ENCODE results near the gene THG1L. TPM values are rescaled to one million over a fixed set of nuclear protein-coding genes. Genes with fewer than 3 reads are reported as not detected.

THG1L gene
- total RNA-seq, 1 experiment from 2014 or later: 12.3 TPM

DNA sequence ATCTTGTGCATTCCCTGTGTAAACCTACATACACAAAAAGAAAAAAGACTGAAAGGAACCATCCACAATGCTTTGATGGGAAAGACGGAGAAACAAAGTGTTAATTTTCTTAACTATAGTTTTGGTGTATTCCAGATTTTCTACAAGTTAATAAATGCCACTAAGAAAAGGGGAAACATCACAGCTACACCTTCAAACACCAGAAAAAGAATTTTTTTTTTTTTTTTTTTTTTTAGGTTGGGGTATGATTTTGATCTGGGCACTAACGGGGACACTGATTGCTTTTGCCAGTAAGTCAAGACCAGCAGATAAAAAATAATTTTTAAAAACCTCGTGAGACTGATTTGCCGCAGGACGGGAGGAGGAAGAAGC, 334 bp upstream of the THG1L start (continued):
- TF ChIP-seq, protein P1, sequence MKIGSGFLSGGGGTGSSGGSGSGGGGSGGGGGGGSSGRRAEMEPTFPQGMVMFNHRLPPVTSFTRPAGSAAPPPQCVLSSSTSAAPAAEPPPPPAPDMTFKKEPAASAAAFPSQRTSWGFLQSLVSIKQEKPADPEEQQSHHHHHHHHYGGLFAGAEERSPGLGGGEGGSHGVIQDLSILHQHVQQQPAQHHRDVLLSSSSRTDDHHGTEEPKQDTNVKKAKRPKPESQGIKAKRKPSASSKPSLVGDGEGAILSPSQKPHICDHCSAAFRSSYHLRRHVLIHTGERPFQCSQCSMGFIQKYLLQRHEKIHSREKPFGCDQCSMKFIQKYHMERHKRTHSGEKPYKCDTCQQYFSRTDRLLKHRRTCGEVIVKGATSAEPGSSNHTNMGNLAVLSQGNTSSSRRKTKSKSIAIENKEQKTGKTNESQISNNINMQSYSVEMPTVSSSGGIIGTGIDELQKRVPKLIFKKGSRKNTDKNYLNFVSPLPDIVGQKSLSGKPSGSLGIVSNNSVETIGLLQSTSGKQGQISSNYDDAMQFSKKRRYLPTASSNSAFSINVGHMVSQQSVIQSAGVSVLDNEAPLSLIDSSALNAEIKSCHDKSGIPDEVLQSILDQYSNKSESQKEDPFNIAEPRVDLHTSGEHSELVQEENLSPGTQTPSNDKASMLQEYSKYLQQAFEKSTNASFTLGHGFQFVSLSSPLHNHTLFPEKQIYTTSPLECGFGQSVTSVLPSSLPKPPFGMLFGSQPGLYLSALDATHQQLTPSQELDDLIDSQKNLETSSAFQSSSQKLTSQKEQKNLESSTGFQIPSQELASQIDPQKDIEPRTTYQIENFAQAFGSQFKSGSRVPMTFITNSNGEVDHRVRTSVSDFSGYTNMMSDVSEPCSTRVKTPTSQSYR (CRISPR knock-in tag; IDR thresholded peaks at IDR 0.05): no peak

DNA sequence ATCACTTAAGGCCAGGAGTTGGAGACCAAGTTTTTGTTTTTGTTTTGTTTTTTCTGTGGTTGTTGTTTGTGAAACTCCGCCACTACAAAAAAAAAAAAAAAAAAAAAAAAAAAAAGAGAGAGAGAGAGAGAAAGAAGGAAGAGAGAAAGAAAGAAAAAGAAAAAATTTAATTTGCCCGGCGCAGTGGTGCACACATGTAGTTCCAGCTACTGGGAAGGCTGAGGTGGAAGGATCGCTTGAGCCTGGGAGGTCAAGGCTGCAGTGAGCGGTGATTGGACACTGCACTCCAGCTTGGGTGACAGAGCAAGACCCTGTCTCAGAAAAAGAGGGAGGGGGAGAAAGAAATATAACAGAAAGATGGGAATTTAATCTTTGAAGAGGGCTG, 902 bp downstream of the THG1L start:
- Mint-ChIP-seq H3K4me1 (peaks cover 5% of the 10 kb centered on the region), H3K27me3 (ENCODE audit: low read depth) (no peaks in the 10 kb centered on the region), H3K9me3 (peaks cover 7% of the 10 kb centered on the region), H3K4me3 (peak overlapping the region; percentile 98), H3K36me3 (peaks cover 38% of the 10 kb centered on the region), H3K27ac (0 out of 2 replicates have a peak overlapping the region, but pooled peaks have one; percentile 60)
- ChIA-PET POLR2A (interaction anchor here (1.0 to 1.8 kb wide), 3 partner anchors 12 to 80 kb away, joined by 3 to 4 read pairs (median 3); partner anchors contain the start of genes LSM11 and SOX30), CTCF (interaction anchor here (1.0 to 3.4 kb wide), 5 partner anchors 10 to 260 kb away, joined by 3 to 45 read pairs (median 4); partner anchors contain the start of gene LSM11)
- DNase-seq (ENCODE audit: low spot score) (no peak), ATAC-seq (no peak)
- no peak for TF ChIP-seq ZNF423 (CRISPR knock-in tag; IDR thresholded peaks at IDR 0.05)
- no peak for TF ChIP-seq ZNF138 (CRISPR knock-in tag; conservative IDR thresholded peaks at IDR 0.05)
- TF ChIP-seq, protein P2, sequence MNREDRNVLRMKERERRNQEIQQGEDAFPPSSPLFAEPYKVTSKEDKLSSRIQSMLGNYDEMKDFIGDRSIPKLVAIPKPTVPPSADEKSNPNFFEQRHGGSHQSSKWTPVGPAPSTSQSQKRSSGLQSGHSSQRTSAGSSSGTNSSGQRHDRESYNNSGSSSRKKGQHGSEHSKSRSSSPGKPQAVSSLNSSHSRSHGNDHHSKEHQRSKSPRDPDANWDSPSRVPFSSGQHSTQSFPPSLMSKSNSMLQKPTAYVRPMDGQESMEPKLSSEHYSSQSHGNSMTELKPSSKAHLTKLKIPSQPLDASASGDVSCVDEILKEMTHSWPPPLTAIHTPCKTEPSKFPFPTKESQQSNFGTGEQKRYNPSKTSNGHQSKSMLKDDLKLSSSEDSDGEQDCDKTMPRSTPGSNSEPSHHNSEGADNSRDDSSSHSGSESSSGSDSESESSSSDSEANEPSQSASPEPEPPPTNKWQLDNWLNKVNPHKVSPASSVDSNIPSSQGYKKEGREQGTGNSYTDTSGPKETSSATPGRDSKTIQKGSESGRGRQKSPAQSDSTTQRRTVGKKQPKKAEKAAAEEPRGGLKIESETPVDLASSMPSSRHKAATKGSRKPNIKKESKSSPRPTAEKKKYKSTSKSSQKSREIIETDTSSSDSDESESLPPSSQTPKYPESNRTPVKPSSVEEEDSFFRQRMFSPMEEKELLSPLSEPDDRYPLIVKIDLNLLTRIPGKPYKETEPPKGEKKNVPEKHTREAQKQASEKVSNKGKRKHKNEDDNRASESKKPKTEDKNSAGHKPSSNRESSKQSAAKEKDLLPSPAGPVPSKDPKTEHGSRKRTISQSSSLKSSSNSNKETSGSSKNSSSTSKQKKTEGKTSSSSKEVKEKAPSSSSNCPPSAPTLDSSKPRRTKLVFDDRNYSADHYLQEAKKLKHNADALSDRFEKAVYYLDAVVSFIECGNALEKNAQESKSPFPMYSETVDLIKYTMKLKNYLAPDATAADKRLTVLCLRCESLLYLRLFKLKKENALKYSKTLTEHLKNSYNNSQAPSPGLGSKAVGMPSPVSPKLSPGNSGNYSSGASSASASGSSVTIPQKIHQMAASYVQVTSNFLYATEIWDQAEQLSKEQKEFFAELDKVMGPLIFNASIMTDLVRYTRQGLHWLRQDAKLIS (CRISPR knock-in tag; IDR thresholded peaks at IDR 0.05; ENCODE audit: borderline replicate concordance): no peak
- TF ChIP-seq, protein P3, sequence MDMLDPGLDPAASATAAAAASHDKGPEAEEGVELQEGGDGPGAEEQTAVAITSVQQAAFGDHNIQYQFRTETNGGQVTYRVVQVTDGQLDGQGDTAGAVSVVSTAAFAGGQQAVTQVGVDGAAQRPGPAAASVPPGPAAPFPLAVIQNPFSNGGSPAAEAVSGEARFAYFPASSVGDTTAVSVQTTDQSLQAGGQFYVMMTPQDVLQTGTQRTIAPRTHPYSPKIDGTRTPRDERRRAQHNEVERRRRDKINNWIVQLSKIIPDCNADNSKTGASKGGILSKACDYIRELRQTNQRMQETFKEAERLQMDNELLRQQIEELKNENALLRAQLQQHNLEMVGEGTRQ (CRISPR knock-in tag; IDR thresholded peaks at IDR 0.05): no peak
- TF ChIP-seq, protein P4, sequence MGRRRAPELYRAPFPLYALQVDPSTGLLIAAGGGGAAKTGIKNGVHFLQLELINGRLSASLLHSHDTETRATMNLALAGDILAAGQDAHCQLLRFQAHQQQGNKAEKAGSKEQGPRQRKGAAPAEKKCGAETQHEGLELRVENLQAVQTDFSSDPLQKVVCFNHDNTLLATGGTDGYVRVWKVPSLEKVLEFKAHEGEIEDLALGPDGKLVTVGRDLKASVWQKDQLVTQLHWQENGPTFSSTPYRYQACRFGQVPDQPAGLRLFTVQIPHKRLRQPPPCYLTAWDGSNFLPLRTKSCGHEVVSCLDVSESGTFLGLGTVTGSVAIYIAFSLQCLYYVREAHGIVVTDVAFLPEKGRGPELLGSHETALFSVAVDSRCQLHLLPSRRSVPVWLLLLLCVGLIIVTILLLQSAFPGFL (CRISPR knock-in tag; IDR thresholded peaks at IDR 0.05; ENCODE audit: borderline replicate concordance): no peak
- TF ChIP-seq JAZF1 (CRISPR knock-in tag; IDR thresholded peaks at IDR 0.05): no peak
- no peak for TF ChIP-seq SMAD4 (CRISPR knock-in tag; IDR thresholded peaks at IDR 0.05)
- no peak for TF ChIP-seq TCF7 (CRISPR knock-in tag; IDR thresholded peaks at IDR 0.05; ENCODE audit: low read depth)
- TF ChIP-seq MXD4 (CRISPR knock-in tag; IDR thresholded peaks at IDR 0.05; ENCODE audit: borderline replicate concordance): no peak
- TF ChIP-seq, protein P5, sequence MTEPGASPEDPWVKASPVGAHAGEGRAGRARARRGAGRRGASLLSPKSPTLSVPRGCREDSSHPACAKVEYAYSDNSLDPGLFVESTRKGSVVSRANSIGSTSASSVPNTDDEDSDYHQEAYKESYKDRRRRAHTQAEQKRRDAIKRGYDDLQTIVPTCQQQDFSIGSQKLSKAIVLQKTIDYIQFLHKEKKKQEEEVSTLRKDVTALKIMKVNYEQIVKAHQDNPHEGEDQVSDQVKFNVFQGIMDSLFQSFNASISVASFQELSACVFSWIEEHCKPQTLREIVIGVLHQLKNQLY (CRISPR knock-in tag; IDR thresholded peaks at IDR 0.05): no peak
- TF ChIP-seq, protein P6, sequence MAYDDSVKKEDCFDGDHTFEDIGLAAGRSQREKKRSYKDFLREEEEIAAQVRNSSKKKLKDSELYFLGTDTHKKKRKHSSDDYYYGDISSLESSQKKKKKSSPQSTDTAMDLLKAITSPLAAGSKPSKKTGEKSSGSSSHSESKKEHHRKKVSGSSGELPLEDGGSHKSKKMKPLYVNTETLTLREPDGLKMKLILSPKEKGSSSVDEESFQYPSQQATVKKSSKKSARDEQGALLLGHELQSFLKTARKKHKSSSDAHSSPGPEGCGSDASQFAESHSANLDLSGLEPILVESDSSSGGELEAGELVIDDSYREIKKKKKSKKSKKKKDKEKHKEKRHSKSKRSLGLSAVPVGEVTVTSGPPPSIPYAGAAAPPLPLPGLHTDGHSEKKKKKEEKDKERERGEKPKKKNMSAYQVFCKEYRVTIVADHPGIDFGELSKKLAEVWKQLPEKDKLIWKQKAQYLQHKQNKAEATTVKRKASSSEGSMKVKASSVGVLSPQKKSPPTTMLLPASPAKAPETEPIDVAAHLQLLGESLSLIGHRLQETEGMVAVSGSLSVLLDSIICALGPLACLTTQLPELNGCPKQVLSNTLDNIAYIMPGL (CRISPR knock-in tag; IDR thresholded peaks at IDR 0.05): no peak

Data from WTC11 (cell line).